HUES48 (cell line): ENCODE measurements around the gene UBALD2.
"Not testable (repeated sequence)": the region's sequence is repeated elsewhere in the genome, so short reads cannot be mapped to it uniquely, and the experiment has no call there.

Experiments
- H3K27ac ChIP-seq: one replicate; pipeline ENCODE4 v1.7.0; 2013; ENCODE audit warnings: low read depth, low read length, inconsistent platforms
- H3K27me3 ChIP-seq: 2 replicates; pipeline ENCODE4 v1.6.1; 2013; ENCODE audit warnings: mild to moderate bottlenecking, low read length; ENCODE audit not compliant: control insufficient read depth, insufficient read depth
- H3K36me3 ChIP-seq: 2 replicates; pipeline ENCODE4 v1.6.1; 2013; ENCODE audit warnings: low read length; ENCODE audit not compliant: control insufficient read depth, insufficient read depth
- H3K4me1 ChIP-seq: 2 replicates; pipeline ENCODE4 v1.6.1; 2013; ENCODE audit warnings: mild to moderate bottlenecking, low read length; ENCODE audit not compliant: control insufficient read depth, insufficient read depth
- H3K4me3 ChIP-seq: 2 replicates; pipeline ENCODE4 v1.5.1; 2013; ENCODE audit warnings: mild to moderate bottlenecking, low read depth, low read length
- H3K9ac ChIP-seq: 2 replicates; pipeline ENCODE4 v1.6.1; 2013; ENCODE audit warnings: mild to moderate bottlenecking, low read depth, low read length, moderate library complexity
- H3K9me3 ChIP-seq: 2 replicates; pipeline ENCODE4 v1.6.1; 2013; ENCODE audit warnings: low read length; ENCODE audit not compliant: control insufficient read depth, insufficient read depth

UBALD2 gene

GRCh38 chr17:76236603-76237002, 28.5 kb upstream of the UBALD2 start:
- H3K9ac ChIP-seq = no peak overlapping the region
- no peak overlapping the region for H3K27ac ChIP-seq
- no peaks in the 10 kb centered on the region for H3K36me3 ChIP-seq
- H3K4me1 ChIP-seq = no peaks in the 10 kb centered on the region
- H3K27me3 ChIP-seq = peaks cover 36% of the 10 kb centered on the region
- no peak overlapping the region for H3K4me3 ChIP-seq
- no peaks in the 10 kb centered on the region for H3K9me3 ChIP-seq

GRCh38 chr17:76237859-76238313, 27.3 kb upstream of the UBALD2 start:
- Histone ChIP-seq H3K36me3 (no peaks in the 10 kb centered on the region), H3K27ac (no peak overlapping the region), H3K4me1 (no peaks in the 10 kb centered on the region), H3K27me3 (peaks cover 49% of the 10 kb centered on the region), H3K9me3 (no peaks in the 10 kb centered on the region), H3K4me3 (no peak overlapping the region), H3K9ac (no peak overlapping the region)

DNA sequence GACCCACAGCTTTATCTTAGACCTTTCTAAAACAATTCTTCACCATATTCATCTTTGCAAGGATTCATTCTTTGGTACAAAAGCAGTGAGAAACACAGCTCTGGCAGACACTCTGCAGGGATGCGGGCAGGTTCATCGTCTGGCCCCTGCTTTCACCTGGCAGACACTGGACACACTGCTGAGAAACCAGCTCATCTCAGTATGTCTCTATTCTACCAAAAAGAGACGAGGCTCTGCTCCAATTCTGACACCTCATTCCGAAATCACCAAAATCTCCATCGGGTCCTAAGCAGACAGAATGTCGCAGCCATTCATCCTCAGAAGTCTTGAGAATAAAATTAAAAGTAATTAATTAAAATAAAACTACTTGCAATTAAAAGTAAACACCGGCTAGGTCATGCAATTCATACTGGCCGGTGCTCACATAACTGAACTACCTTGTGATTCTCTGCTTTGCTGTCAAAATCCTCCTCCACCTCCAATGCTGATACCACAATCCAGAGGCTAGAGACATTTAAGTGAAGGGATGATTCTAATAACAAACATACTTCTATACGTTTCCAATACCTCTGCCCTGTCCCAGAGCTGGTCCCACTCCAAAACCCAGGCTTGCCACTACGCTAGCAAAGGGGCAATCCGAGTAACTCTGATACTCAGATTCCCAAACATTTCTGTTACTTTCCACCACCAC, 26.2 kb upstream of the UBALD2 start:
- no peak overlapping the region for H3K4me3 ChIP-seq
- no peaks in the 10 kb centered on the region for H3K9me3 ChIP-seq

DNA sequence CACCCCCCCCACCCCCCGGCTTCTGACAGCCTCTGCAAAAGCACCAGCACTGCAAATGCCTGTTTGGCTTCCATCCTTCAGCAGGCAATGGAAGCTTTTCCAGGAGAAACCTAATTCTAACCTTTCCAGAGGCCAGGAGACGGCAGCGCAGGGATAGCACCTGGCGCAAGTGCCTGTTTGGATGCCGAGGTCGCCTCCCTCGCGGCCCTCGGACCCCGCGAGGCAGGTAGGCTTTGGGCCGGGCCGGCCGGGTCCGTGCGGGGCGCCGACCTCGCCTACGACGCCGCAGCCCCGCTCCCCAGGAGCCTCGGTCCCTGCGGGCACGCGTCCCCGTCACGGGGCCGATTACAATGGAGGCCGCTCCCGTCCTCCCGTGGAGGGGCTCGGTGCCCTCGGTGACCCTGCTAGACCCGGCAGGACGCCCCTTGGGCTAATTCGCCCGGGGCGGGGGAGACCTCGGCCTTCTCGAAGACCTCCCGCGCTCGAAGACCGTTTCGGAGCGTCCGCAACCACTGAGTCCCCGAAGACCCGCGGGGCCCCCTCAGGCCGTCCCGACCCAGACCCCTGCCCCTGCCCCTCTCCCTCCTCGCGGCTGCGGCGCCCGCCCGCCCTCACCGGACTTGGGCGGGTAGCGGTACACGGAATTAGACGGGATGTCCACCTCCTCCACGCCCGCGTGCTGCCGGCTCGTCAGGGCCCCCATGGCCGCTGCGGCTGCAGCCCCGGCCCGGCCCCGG, 25.4 kb upstream of the UBALD2 start:
- H3K9ac ChIP-seq = no peak overlapping the region; the same call in 1 of the 2 replicates
- no peak overlapping the region for H3K27ac ChIP-seq
- peaks cover 57% of the 10 kb centered on the region for H3K27me3 ChIP-seq
- no peaks in the 10 kb centered on the region for H3K36me3 ChIP-seq
- H3K9me3 ChIP-seq = no peaks in the 10 kb centered on the region
- no peaks in the 10 kb centered on the region for H3K4me1 ChIP-seq
- H3K4me3 ChIP-seq = peak overlapping the region; percentile 59

More for the DNA sequence above, 26.2 kb upstream of the UBALD2 start:
- H3K9ac ChIP-seq = no peak overlapping the region
- H3K27ac ChIP-seq = no peak overlapping the region
- H3K36me3 ChIP-seq = no peaks in the 10 kb centered on the region
- H3K4me1 ChIP-seq = no peaks in the 10 kb centered on the region
- H3K27me3 ChIP-seq = peaks cover 57% of the 10 kb centered on the region

DNA sequence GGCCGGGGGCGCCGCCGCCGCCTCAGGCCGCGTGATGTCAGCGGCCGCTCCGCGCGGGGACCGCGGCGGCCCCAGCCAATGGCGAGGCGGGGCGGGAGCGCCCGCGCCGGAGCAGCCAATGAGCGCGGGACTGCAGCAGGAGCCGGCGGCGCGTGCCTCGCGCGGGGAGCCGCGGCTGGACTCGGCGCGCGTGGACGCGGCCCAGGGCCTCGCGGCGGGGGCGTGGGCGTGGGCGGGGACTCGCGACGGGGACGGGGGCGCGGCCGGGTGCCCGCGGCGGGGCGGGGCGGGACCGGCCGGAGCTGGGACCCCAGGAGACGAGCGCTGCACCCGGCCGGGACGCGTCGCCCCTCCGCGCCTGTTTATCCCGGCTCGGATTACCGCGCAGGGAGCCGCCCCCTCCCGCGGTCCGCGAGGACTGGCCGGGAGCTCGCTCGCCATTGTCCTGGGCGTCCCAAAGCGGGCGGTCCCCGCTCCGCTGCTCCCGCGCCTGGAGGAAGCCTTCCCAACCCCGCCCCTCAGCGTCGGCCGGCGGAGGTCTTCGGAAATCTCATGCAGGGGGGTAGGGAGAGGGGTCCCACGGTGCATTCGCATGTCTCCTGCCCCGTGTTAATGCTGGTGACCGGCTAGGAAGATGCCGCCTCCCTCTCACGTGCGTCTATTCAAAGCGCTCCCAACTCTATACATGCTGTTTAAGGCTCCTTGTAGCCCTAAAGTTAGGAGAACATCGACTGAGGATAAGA, 24.5 kb upstream of the UBALD2 start, which contains the start of gene RNF157:
RNF157 (minus strand) TSS at position 33 of the 743 bp plus-strand sequence. CDS start 253 bp downstream, outside the sequence.
- no peaks in the 10 kb centered on the region for H3K4me1 ChIP-seq
- H3K36me3 ChIP-seq = no peaks in the 10 kb centered on the region
- H3K9ac ChIP-seq = peak within 1 kb of the TSS; percentile 60
- peak within 1 kb of the TSS; percentile 69 for H3K4me3 ChIP-seq
- H3K27me3 ChIP-seq = peaks cover 57% of the 10 kb centered on the region
- no peak within 1 kb of the TSS for H3K27ac ChIP-seq
- no peaks in the 10 kb centered on the region for H3K9me3 ChIP-seq

- Histone ChIP-seq H3K27ac (no peak overlapping the region), H3K4me1 (no peaks in the 10 kb centered on the region), H3K4me3 (peak overlapping the region; percentile 69), H3K9me3 (no peaks in the 10 kb centered on the region), H3K36me3 (no peaks in the 10 kb centered on the region), H3K27me3 (peaks cover 57% of the 10 kb centered on the region), H3K9ac (peak overlapping the region; percentile 60)
These were observed 24.0 kb upstream of the UBALD2 start for GRCh38 chr17:76241204-76241538.

DNA sequence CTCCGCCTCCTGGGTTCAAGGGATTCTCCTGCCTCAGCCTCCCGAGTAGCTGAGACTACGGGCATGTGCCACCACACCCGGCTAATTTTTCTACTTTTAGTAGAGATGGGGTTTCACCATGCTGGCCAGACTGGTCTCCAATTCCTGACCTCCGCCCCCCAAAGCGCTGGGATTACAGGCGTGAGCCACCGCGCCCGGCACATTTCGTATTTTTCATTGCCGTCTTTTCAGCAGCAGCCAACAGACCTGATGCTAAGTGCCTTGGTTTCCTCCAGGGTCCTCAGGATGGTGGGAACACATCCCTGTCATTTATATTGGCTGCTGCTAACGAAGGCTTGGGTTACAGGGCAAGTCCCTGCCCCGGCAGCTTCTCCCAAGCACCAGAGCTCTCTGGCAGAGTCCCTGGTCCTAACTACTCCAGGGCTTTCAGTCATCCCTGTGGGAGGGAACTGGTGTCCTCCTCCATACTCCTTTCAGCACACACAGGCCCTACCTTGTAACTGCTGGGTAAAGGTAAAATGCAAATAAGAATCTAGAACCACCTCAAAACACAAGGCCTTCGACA, 23.4 kb upstream of the UBALD2 start:
- Histone ChIP-seq H3K9ac (no peak overlapping the region), H3K4me3 (no peak overlapping the region)

GRCh38 chr17:76243826-76244679, 21.1 kb upstream of the UBALD2 start:
- Histone ChIP-seq H3K27me3 (peaks cover 41% of the 10 kb centered on the region), H3K4me1 (no peaks in the 10 kb centered on the region), H3K4me3 (no peak overlapping the region), H3K9me3 (no peaks in the 10 kb centered on the region), H3K36me3 (no peaks in the 10 kb centered on the region), H3K27ac (no peak overlapping the region), H3K9ac (no peak overlapping the region)

More for the DNA sequence above, 23.4 kb upstream of the UBALD2 start:
- Histone ChIP-seq H3K36me3 (no peaks in the 10 kb centered on the region), H3K4me1 (no peaks in the 10 kb centered on the region), H3K27me3 (peaks cover 57% of the 10 kb centered on the region), H3K27ac (no peak overlapping the region), H3K9me3 (no peaks in the 10 kb centered on the region)

DNA sequence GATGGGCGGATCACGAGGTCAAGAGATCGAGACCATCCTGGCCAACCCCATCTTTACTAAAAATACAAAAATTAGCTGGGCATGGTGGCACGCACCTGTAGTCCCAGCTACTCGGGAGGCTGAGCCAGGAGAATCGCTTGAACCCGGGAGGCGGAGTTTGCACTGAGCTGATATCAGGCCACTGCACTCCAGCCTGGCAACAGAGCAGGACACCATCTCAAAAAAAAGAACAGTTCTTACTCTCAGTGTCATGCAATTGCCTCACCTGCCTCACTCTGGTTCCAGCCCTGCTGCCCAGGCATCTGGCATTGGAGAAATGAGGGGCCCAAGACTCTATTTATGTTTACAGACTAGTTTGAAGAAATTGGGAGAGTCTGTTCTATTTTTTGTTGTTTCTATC, 20.4 kb upstream of the UBALD2 start:
- H3K27ac ChIP-seq, H3K9ac ChIP-seq, H3K36me3 ChIP-seq, H3K9me3 ChIP-seq, H3K4me3 ChIP-seq, H3K4me1 ChIP-seq: not testable (repeated sequence)
- peaks cover 35% of the 10 kb centered on the region for H3K27me3 ChIP-seq
